ENCODE measurements around the gene JCAD.
"Not testable (repeated sequence)": the region's sequence is repeated elsewhere in the genome, so short reads cannot be mapped to it uniquely, and the experiment has no call there.

Gene JCAD

DNA sequence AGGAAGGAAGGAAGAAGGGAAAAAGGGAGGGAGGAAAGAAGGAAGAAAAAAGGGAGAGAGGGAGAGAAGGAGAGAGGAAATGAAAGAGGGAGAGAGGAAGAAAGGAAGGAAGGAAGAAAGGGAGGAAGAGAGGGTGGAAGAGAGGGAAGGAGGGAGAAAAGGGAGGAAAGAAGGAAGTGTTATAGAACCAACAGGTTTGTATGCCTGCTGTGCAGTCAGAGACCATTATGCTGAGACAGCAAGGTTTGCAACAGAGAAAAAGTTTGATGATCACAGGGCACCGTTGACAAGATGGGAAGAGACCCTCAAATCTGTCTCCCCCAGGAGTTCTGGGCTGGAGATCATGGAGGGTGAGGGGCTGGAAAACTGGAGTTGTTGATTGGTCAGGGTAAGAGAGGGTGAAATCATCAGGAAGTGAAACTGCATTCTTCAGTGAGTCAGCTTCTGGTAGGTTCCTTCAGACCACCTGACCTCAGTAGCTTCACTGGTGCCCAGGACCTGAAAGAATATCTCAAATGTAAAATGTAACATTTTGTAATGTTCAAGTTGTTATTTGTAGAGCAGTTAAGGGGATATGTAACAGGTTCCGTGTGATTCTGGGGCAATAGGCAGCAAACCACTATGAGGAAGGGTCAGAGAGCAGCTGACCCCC is 76.3 kb downstream of the JCAD start:
- H3K4me1 ChIP-seq: peaks cover 0 to 4% (median 0%) of the 10 kb centered on the region in 10 experiments; a peak in 1 of 20 replicates
- H3K9me3 ChIP-seq (replicated peaks in 1 of 11): peaks cover 12 to 35% (median 21%) of the 10 kb centered on the region in 11 experiments
- H3K4me3 ChIP-seq: no peak overlapping the region
- H3K27ac ChIP-seq: no peak overlapping the region
- H4K20me1 ChIP-seq: no peaks in the 10 kb centered on the region
- H3K4me2 ChIP-seq: no peak overlapping the region; a peak in 2 of 22 replicates
- no peaks in the 10 kb centered on the region for H3K27me3 ChIP-seq
- no peaks in the 10 kb centered on the region for H3K36me3 ChIP-seq
- no peak overlapping the region for H3K9ac ChIP-seq
- no peak for TF ChIP-seq Cebpa-rat (IDR thresholded peaks at IDR 0.05)

DNA sequence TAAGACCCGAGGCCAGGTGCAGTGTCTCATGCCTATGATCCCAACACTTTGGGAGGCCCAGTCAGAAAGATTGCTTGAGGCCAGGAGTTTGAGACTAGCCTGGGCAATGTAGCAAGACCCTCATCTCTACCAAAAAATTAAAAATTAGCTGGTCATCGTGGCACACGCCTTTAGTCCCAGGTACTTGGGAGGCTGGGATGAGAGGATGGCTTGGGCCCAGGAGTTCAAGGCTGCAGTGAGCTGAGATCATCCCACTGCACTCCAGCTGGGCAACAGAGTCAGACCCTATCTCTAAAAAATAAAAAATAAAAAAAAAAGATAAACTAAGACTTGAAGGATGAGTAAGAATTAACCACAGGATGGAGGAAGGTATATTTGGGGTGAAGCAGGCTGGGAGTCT is 77.9 kb downstream of the JCAD start:
- Histone ChIP-seq H3K27me3 (no peaks in the 10 kb centered on the region), H3K27ac (no peak overlapping the region), H3K9me3 (replicated peaks in 1 of 11) (peaks cover 12 to 35% (median 21%) of the 10 kb centered on the region in 11 experiments), H3K4me3 (no peak overlapping the region), H3K4me1 (peaks cover 0 to 4% (median 0%) of the 10 kb centered on the region in 10 experiments; a peak in 1 of 20 replicates), H3K9ac (no peak overlapping the region), H3K4me2 (no peak overlapping the region), H3K36me3 (no peaks in the 10 kb centered on the region), H4K20me1 (no peaks in the 10 kb centered on the region)
- no peak for TF ChIP-seq Cebpa-rat (IDR thresholded peaks at IDR 0.05)

DNA sequence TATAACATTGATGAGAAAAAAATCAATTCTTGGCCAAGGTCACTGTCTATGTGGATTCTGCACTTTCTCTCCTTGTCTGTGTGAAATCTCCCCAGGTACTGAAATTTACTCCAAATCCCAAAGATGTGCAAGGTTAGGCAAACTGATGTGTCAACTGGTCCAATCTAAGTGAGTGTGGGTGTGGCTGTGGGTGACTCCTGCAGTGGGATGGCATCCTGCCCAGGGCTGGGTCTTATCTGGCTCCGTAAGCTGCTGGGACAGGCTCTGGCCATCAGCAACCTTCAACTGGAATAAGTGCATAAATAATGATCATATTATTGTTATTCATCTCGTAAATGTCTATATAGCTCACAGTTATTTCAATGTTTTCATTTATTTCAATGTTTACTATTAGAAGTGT is 79.3 kb downstream of the JCAD start:
- Histone ChIP-seq H3K27me3 (no peaks in the 10 kb centered on the region), H3K27ac (no peak overlapping the region), H3K9ac (no peak overlapping the region), H3K4me3 (no peak overlapping the region), H3K36me3 (no peaks in the 10 kb centered on the region), H3K9me3 (replicated peaks in 1 of 11) (peaks cover 12 to 37% (median 24%) of the 10 kb centered on the region in 11 experiments), H3K4me2 (no peak overlapping the region), H3K4me1 (peaks cover 0 to 4% (median 0%) of the 10 kb centered on the region in 10 experiments; a peak in 1 of 20 replicates), H4K20me1 (no peaks in the 10 kb centered on the region)
- TF ChIP-seq Cebpa-rat (IDR thresholded peaks at IDR 0.05): no peak

DNA sequence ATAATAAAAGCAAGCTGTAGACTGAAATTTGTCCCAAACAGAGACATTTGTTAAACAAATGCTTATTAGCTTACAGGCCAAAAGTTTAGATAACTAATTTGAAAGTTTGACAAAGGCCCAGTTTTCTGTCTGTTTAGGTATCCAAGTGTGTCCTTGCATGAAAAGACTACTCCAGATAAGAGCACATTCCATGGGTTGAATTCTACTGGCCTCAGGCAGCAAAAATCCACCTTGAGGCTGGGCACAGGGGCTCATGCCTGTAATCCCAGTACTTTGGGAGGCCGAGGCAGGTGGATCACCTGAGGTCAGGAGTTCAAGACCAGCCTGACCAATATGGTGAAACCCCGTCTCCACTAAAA is 80.0 kb downstream of the JCAD start:
- not testable (repeated sequence) for H3K27me3 ChIP-seq, H4K20me1 ChIP-seq, H3K27ac ChIP-seq, H3K4me1 ChIP-seq, H3K4me3 ChIP-seq, H3K4me2 ChIP-seq, H3K9ac ChIP-seq, H3K36me3 ChIP-seq
- H3K9me3 ChIP-seq (replicated peaks in 1 of 11): peaks cover 18 to 42% (median 28%) of the 10 kb centered on the region in 11 experiments

DNA sequence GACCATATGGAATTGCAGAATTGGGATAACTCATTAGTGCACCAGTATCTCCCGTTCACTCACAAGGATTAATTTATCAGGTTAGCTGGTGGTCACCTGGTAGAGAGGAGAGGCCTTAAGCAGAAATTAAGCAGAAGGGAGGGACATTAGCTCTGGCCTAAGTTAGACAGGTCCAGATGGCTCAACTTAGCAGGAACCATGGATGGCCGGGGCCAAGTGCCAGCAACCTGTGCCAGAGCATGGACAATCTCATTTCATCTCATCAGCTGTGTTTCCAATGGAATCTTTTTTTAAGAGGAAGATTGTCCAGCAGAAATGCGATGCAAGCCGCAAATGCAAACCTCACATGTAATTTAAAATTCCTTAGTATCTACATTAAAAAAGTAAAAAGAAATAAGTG is 82.2 kb downstream of the JCAD start:
- H3K36me3 ChIP-seq: no peaks in the 10 kb centered on the region
- H4K20me1 ChIP-seq: no peaks in the 10 kb centered on the region
- H3K4me3 ChIP-seq: no peak overlapping the region
- H3K4me1 ChIP-seq: peaks cover 0 to 10% (median 6%) of the 10 kb centered on the region in 10 experiments; a peak in 9 of 20 replicates
- peaks cover 0 to 28% (median 13%) of the 10 kb centered on the region in 11 experiments; a peak in 14 of 22 replicates for H3K9me3 ChIP-seq (replicated peaks in 1 of 11)
- H3K9ac ChIP-seq: no peak overlapping the region
- no peak overlapping the region for H3K27ac ChIP-seq
- no peak for TF ChIP-seq Cebpa-rat (IDR thresholded peaks at IDR 0.05)
- H3K27me3 ChIP-seq: no peaks in the 10 kb centered on the region
- H3K4me2 ChIP-seq: no peak overlapping the region

DNA sequence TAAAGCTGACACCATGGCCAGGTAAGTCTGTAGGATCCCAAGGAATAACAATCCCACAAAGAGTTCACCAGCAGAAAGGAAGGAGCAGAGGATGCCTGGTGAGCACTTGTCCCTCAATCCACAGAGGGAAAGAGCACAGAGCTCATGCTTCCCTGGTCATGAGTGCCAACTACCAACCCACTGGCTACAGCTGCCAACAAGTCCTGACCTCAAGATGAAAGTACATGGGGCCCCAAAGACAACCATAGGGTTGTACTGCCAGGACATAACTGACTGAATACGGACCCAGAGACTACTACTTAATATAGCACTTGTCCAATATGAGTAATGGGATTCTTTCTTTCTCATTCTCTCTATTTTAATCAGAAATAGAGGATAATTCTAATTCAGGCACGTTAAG is 83.3 kb downstream of the JCAD start:
- Histone ChIP-seq H3K4me2 (no peak overlapping the region), H3K27me3 (no peaks in the 10 kb centered on the region), H3K9ac (no peak overlapping the region), H3K4me1 (peaks cover 0 to 10% (median 6%) of the 10 kb centered on the region in 10 experiments; a peak in 9 of 20 replicates), H3K27ac (no peak overlapping the region), H3K9me3 (replicated peaks in 1 of 11) (peaks cover 0 to 19% (median 10%) of the 10 kb centered on the region in 11 experiments; a peak in 11 of 22 replicates), H4K20me1 (no peaks in the 10 kb centered on the region), H3K36me3 (no peaks in the 10 kb centered on the region), H3K4me3 (no peak overlapping the region)
- TF ChIP-seq Cebpa-rat (IDR thresholded peaks at IDR 0.05): no peak

DNA sequence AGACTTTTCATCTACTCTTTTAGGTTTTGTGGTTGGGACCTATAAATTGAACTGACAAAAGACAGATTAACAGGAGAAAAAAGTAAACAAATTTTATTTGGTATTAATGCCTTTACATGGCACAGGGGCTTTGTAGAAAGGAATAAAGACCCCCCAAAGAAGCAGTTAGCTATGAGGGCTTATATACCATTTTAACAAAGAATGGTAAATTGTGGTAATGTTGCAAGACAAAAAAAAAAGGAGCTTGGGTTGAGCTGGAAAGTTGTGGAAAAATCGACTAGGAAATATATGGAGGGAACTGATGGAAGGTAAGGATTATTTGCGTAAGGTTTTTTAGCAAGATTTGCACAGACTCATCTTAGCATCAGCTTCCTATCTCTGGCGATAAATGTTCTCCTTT is 84.6 kb downstream of the JCAD start:
- Histone ChIP-seq H3K4me2 (no peak overlapping the region), H3K27me3 (no peaks in the 10 kb centered on the region), H3K4me1 (peaks cover 0 to 10% (median 6%) of the 10 kb centered on the region in 10 experiments; a peak in 9 of 20 replicates), H3K9me3 (replicated peaks in 1 of 11) (peaks cover 0 to 18% (median 9%) of the 10 kb centered on the region in 11 experiments; a peak in 9 of 22 replicates), H3K9ac (no peak overlapping the region), H4K20me1 (no peaks in the 10 kb centered on the region), H3K36me3 (no peaks in the 10 kb centered on the region), H3K27ac (no peak overlapping the region), H3K4me3 (no peak overlapping the region)
- TF ChIP-seq Cebpa-rat (IDR thresholded peaks at IDR 0.05): no peak

DNA sequence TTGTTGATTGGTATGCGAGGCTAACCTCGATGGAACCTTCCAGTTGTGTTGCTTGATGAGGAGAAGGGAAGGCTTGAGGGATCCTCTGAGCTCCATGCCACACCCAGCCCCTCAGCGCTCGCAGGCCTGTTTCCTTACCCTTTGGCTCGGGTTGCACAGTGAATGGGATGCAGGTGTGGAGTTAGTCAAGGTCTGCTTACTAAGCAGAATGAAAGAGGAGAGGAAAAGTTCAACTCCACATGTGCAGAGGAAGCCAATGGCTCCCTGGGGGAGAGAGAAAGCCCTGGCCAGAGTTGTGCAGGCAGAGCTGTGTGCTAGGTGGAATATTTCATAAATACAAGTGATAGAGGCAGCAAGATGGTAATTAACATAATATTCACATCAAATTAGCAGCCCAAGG is 85.5 kb downstream of the JCAD start:
- Histone ChIP-seq H3K9ac (no peak overlapping the region), H3K27ac (no peak overlapping the region), H3K4me3 (no peak overlapping the region), H3K27me3 (no peaks in the 10 kb centered on the region), H4K20me1 (no peaks in the 10 kb centered on the region), H3K36me3 (no peaks in the 10 kb centered on the region), H3K4me2 (peak overlapping the region in 7 of 11 experiments; percentile 2 to 47 (median 11); a peak in 8 of 22 replicates), H3K4me1 (peaks cover 0 to 10% (median 6%) of the 10 kb centered on the region in 10 experiments; a peak in 9 of 20 replicates), H3K9me3 (replicated peaks in 1 of 11) (peaks cover 0 to 18% (median 9%) of the 10 kb centered on the region in 11 experiments; a peak in 9 of 22 replicates)
- no peak for TF ChIP-seq Cebpa-rat (IDR thresholded peaks at IDR 0.05)

DNA sequence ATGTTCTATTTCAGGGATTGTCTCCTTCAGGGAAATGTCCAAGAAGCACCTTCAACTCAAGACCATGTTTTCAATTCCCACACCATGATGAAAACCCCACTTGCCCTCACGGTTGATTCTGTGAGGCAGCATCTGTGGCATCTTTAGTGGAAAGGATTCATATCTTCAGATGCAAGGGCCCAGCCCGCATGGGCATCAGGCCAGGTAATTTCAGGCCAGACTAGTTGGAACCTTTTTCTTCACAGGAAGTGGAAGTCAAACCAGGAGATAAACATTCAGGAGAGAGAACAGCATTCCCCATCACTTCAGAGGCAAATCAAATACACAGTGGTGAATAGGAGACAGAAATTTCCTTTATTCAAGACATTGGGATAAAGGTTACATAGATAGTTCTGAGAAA is 88.8 kb downstream of the JCAD start:
- Histone ChIP-seq H3K9ac (no peak overlapping the region), H3K27me3 (no peaks in the 10 kb centered on the region), H4K20me1 (no peaks in the 10 kb centered on the region), H3K27ac (no peak overlapping the region), H3K4me3 (no peak overlapping the region), H3K4me1 (peaks cover 0 to 14% (median 6%) of the 10 kb centered on the region in 10 experiments; a peak in 10 of 20 replicates), H3K9me3 (replicated peaks in 1 of 11) (peaks cover 0 to 18% (median 9%) of the 10 kb centered on the region in 11 experiments; a peak in 9 of 22 replicates), H3K36me3 (no peaks in the 10 kb centered on the region), H3K4me2 (no peak overlapping the region)
- no peak for TF ChIP-seq Cebpa-rat (IDR thresholded peaks at IDR 0.05)

DNA sequence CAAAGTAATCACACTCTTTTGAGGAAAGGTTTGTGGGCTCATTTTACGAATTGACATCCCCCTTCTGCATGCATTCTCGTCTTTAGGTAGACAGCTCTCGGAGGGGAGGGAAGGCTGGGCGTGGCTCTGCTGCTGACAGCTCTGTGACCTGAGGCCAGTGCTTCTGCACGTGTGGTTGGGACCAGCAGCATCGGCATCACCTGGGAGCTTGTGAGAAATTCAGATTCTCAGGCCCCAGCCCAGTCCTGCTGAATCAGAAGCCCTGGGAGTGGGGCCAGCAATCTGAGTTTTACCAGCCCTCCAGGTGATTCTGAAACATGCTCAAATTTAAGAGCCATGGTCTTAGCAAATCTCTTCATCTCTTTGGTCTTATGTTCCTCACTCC is 89.4 kb downstream of the JCAD start:
- TF ChIP-seq Cebpa-rat (IDR thresholded peaks at IDR 0.05): no peak
- Histone ChIP-seq H3K9me3 (replicated peaks in 1 of 11) (peaks cover 0 to 13% (median 6%) of the 10 kb centered on the region in 11 experiments; a peak in 9 of 22 replicates), H3K27ac (no peak overlapping the region)

More for the DNA sequence above, 89.4 kb downstream of the JCAD start:
- no peak overlapping the region for H3K4me2 ChIP-seq
- H3K9ac ChIP-seq: no peak overlapping the region
- no peaks in the 10 kb centered on the region for H4K20me1 ChIP-seq
- H3K36me3 ChIP-seq: no peaks in the 10 kb centered on the region
- no peak overlapping the region for H3K4me3 ChIP-seq
- no peaks in the 10 kb centered on the region for H3K27me3 ChIP-seq
- peaks cover 0 to 14% (median 6%) of the 10 kb centered on the region in 10 experiments; a peak in 10 of 20 replicates for H3K4me1 ChIP-seq

All from BLaER1 treated with 17β-estradiol and CSF1 and Interleukin-3, amounts not matched to agents 10 nM and 100 nM (cell line).